Activated CD4-positive, alpha-beta T cell treated with anti-CD3 and anti-CD28 coated beads, Interleukin-2, amount 50 U/mL, for 48 hours (primary cell): ENCODE data around the gene THSD4.

Source experiments
- DNase-seq, 2 experiments: peaks; one replicate each; pipeline ENCODE4 v3.0.0-alpha.2; 2020

The THSD4 gene

GRCh38 chr15:71806452-71806931 is 691.2 kb downstream of the THSD4 start:
- no peak for DNase-seq

GRCh38 chr15:71807125-71807629 is 691.9 kb downstream of the THSD4 start:
- DNase-seq = no peak

- DNase-seq = no peak
These were observed 692.4 kb downstream of the THSD4 start for GRCh38 chr15:71807691-71808091.

- DNase-seq = no peak
These were observed 693.2 kb downstream of the THSD4 start for GRCh38 chr15:71808311-71809020.

GRCh38 chr15:71809346-71809745 is 694.1 kb downstream of the THSD4 start:
- no peak for DNase-seq

- DNase-seq = no peak
These were observed 695.2 kb downstream of the THSD4 start, which contains the start of gene NR2E3 for GRCh38 chr15:71810256-71811035. Gene NR2E3, plus strand, starts transcription at chr15:71810554. Its CDS starts 190 bp downstream, at chr15:71810744.

GRCh38 chr15:71811036-71811736 is 695.9 kb downstream of the THSD4 start:
- DNase-seq = no peak

GRCh38 chr15:71811752-71812735 is 696.8 kb downstream of the THSD4 start:
- DNase-seq = no peak

- no peak for DNase-seq
These were observed 697.9 kb downstream of the THSD4 start for GRCh38 chr15:71812966-71813722.

- no peak for DNase-seq
These were observed 698.6 kb downstream of the THSD4 start for GRCh38 chr15:71813723-71814470.

- no peak for DNase-seq
These were observed 700.0 kb downstream of the THSD4 start for GRCh38 chr15:71815301-71815700.

- DNase-seq = no peak
These were observed 702.1 kb downstream of the THSD4 start for GRCh38 chr15:71817351-71817750.

- DNase-seq = no peak
These were observed 704.9 kb downstream of the THSD4 start for GRCh38 chr15:71820127-71820526.

GRCh38 chr15:71821547-71822129 is 706.4 kb downstream of the THSD4 start:
- no peak for DNase-seq

GRCh38 chr15:71822890-71823630 is 707.8 kb downstream of the THSD4 start:
- no peak for DNase-seq

GRCh38 chr15:71823801-71824200 is 708.5 kb downstream of the THSD4 start:
- DNase-seq = no peak

GRCh38 chr15:71825021-71825730 is 709.9 kb downstream of the THSD4 start:
- DNase-seq = no peak

- no peak for DNase-seq
These were observed 710.9 kb downstream of the THSD4 start for GRCh38 chr15:71826196-71826595.

- no peak for DNase-seq
These were observed 715.7 kb downstream of the THSD4 start for GRCh38 chr15:71830981-71831380.
